Measurements from ENCODE around the gene DSE. TPM values are rescaled to one million over a fixed set of nuclear protein-coding genes. Genes with fewer than 3 reads are reported as not detected.

DSE gene
- total RNA-seq, 1 experiment from 2014 or later, result 86.5 TPM

DNA sequence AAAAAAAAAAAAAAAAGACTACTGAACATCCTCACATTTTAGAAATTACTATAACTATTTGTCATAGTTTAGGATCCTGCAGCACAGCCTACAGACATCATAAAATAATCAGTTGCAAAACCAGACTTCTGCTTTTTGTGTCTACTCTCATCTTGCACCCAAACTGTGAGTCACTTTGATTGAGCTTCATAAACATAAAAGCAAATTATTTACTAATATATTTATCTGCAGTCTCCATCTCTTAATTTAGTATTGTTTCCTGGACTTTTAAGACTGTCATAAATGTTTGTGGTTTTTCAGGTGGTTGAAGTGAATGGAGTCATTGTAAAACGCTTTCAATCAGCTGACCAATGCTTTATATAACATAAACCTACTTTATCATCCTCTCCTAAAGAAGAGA is 75.7 kb downstream of the DSE start:
- no peaks in the 10 kb centered on the region for H3K9me3 Mint-ChIP-seq (ENCODE audit: unreplicated experiment)
- DNase-seq (ENCODE audit: unreplicated experiment), result no peak
- intact Hi-C loops (cut with micrococcal nuclease), result loop anchor here (5.0 kb wide), 1 partner anchor 74 kb away; the partner anchor contains the start of gene DSE
- peaks cover 47% of the 10 kb centered on the region for H3K4me1 Mint-ChIP-seq (ENCODE audit: insufficient read depth, unreplicated experiment)
- no TSS peak for BruUV-seq (replicated peaks)
- H3K4me3 Mint-ChIP-seq (ENCODE audit: unreplicated experiment), result no peak overlapping the region
- H3K27me3 Mint-ChIP-seq (ENCODE audit: insufficient read depth, unreplicated experiment), result no peaks in the 10 kb centered on the region
- ChIA-PET CTCF (interaction anchor here (0.7 to 2.9 kb wide), 17 partner anchors 12 to 214 kb away, joined by 3 to 22 read pairs (median 3); partner anchors contain the start of gene RWDD1), POLR2A (interaction anchor here (0.6 to 2.9 kb wide), 8 partner anchors 24 to 316 kb away, joined by 3 to 18 read pairs (median 4); partner anchors contain the start of gene TSPYL1)
- H3K36me3 Mint-ChIP-seq (ENCODE audit: insufficient read depth, unreplicated experiment), result peaks cover 9% of the 10 kb centered on the region
- TF ChIP-seq, protein P1, sequence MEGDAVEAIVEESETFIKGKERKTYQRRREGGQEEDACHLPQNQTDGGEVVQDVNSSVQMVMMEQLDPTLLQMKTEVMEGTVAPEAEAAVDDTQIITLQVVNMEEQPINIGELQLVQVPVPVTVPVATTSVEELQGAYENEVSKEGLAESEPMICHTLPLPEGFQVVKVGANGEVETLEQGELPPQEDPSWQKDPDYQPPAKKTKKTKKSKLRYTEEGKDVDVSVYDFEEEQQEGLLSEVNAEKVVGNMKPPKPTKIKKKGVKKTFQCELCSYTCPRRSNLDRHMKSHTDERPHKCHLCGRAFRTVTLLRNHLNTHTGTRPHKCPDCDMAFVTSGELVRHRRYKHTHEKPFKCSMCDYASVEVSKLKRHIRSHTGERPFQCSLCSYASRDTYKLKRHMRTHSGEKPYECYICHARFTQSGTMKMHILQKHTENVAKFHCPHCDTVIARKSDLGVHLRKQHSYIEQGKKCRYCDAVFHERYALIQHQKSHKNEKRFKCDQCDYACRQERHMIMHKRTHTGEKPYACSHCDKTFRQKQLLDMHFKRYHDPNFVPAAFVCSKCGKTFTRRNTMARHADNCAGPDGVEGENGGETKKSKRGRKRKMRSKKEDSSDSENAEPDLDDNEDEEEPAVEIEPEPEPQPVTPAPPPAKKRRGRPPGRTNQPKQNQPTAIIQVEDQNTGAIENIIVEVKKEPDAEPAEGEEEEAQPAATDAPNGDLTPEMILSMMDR (IDR thresholded peaks at IDR 0.05; ENCODE audit: unreplicated experiment), result no peak
- no peak overlapping the region for H3K27ac Mint-ChIP-seq (ENCODE audit: low read depth, unreplicated experiment)

DNA sequence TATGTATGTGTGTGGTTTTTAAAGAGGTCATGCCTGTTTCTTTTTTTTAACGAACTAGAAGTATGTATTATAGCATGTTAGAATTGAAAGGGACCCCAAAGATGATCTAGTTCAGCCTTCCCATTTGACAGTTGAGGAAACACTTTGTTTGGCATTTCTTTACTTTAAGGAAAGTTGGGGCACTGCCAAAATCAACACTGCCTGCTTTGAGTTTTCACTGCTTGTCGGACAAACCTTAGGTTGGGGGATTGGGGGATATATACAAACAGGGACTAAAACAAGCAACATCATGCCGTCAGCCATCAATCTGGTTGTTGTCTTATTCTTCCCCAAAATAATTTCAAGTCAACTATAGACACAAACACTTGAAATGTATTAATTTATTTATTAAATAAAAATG is 76.3 kb downstream of the DSE start:
- Mint-ChIP-seq H3K27me3 (ENCODE audit: insufficient read depth, unreplicated experiment) (no peaks in the 10 kb centered on the region), H3K4me1 (ENCODE audit: insufficient read depth, unreplicated experiment) (peaks cover 52% of the 10 kb centered on the region), H3K9me3 (ENCODE audit: unreplicated experiment) (no peaks in the 10 kb centered on the region), H3K36me3 (ENCODE audit: insufficient read depth, unreplicated experiment) (peaks cover 6% of the 10 kb centered on the region), H3K4me3 (ENCODE audit: unreplicated experiment) (peak overlapping the region; percentile 42), H3K27ac (ENCODE audit: low read depth, unreplicated experiment) (peak overlapping the region; percentile 72)
- ChIA-PET POLR2A (interaction anchor here (0.6 to 2.9 kb wide), 9 partner anchors 24 to 317 kb away, joined by 3 to 10 read pairs (median 4); no protein-coding TSS in a partner anchor), CTCF (interaction anchor here (0.7 to 2.9 kb wide), 19 partner anchors 10 to 215 kb away, joined by 3 to 22 read pairs (median 3); partner anchors contain the start of gene RWDD1)
- DNase-seq (ENCODE audit: unreplicated experiment), result peak; percentile 45
- no TSS peak for BruUV-seq (replicated peaks)
- intact Hi-C loops (cut with micrococcal nuclease), result loop anchor here (1.0 to 5.0 kb wide), 2 partner anchors 75 to 85 kb away; partner anchors contain the start of gene DSE
- TF ChIP-seq, protein P1 (IDR thresholded peaks at IDR 0.05; ENCODE audit: unreplicated experiment), result no peak

DNA sequence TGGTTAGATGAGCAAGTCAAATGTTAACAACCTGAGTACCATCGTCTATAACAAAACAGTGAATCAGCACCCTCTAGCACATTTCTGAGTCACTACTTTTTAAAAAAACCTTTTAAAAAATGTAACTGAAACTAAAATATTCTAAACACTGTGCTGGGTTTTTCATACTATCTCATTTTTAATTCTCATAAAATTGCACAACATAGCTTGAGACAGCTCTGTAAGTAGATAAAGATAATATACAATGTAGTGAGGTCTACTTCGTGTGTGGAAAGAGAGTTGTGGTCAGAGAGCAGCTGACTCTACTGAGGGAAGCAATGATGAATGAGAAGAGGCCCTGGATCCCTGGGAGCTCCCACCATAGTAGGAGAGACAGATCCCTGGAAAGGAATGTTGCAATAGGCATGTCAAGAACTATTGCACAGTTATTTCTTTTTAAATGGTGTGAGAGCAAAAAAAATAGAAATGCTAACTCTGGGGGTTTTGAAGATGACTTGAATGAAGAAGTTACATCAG is 76.8 kb downstream of the DSE start:
- CTCF ChIA-PET, result interaction anchor here (0.6 to 1.4 kb wide), 9 partner anchors 11 to 179 kb away, joined by 3 to 8 read pairs (median 3); no protein-coding TSS in a partner anchor
- TF ChIP-seq, protein P1 (IDR thresholded peaks at IDR 0.05; ENCODE audit: unreplicated experiment), result no peak
- Mint-ChIP-seq H3K27me3 (ENCODE audit: insufficient read depth, unreplicated experiment) (no peaks in the 10 kb centered on the region), H3K4me3 (ENCODE audit: unreplicated experiment) (peak overlapping the region; percentile 42), H3K9me3 (ENCODE audit: unreplicated experiment) (no peaks in the 10 kb centered on the region), H3K36me3 (ENCODE audit: insufficient read depth, unreplicated experiment) (peaks cover 6% of the 10 kb centered on the region), H3K27ac (ENCODE audit: low read depth, unreplicated experiment) (peak overlapping the region; percentile 72), H3K4me1 (ENCODE audit: insufficient read depth, unreplicated experiment) (peaks cover 52% of the 10 kb centered on the region)
- DNase-seq (ENCODE audit: unreplicated experiment), result peak; percentile 85
- intact Hi-C loops (cut with micrococcal nuclease), result loop anchor here (1.0 to 5.0 kb wide), 2 partner anchors 75 to 85 kb away; partner anchors contain the start of gene DSE
- no TSS peak for BruUV-seq (replicated peaks)
- POLR2A ChIA-PET, result interaction anchor here (0.6 to 2.9 kb wide), 8 partner anchors 30 to 426 kb away, joined by 3 to 10 read pairs (median 4); partner anchors contain the start of gene DSE

DNA sequence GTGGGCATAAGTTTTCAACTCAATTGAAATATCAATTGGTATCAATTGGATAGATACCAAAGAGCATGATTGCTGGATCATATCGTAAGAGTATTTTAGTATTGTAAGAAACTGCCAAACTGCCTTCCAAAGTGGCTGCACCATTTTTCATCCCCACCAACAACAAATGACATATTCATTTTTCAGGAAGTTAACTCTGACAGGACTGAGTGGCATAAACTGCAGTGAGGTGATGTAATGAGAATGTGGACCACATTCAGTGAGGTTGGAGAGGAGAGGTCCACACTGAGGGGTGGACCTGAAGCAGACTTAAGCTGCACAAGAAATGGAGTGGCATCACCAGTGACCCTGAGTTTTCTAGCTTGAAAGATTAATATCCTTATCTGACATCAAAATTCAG is 78.8 kb downstream of the DSE start:
- Mint-ChIP-seq H3K4me3 (ENCODE audit: unreplicated experiment) (no peak overlapping the region), H3K36me3 (ENCODE audit: insufficient read depth, unreplicated experiment) (peaks cover 6% of the 10 kb centered on the region), H3K9me3 (ENCODE audit: unreplicated experiment) (no peaks in the 10 kb centered on the region), H3K4me1 (ENCODE audit: insufficient read depth, unreplicated experiment) (peaks cover 44% of the 10 kb centered on the region), H3K27me3 (ENCODE audit: insufficient read depth, unreplicated experiment) (no peaks in the 10 kb centered on the region), H3K27ac (ENCODE audit: low read depth, unreplicated experiment) (no peak overlapping the region)
- no TSS peak for BruUV-seq (replicated peaks)
- no peak for DNase-seq (ENCODE audit: unreplicated experiment)
- ChIA-PET CTCF (interaction anchor here (0.6 to 2.2 kb wide), 9 partner anchors 18 to 234 kb away, joined by 3 to 8 read pairs (median 3); partner anchors contain the start of gene TSPYL1), POLR2A (interaction anchor here (0.6 to 1.6 kb wide), 4 partner anchors 64 to 170 kb away, joined by 3 to 7 read pairs (median 6); partner anchors contain the start of gene TSPYL1)
- TF ChIP-seq, protein P1 (IDR thresholded peaks at IDR 0.05; ENCODE audit: unreplicated experiment), result no peak
- intact Hi-C loops (cut with micrococcal nuclease), result loop anchor here (5.0 kb wide), 1 partner anchor 77 kb away; the partner anchor contains the start of gene DSE

Data from MCF 10A (cell line).